ENCODE data around the gene ADGRV1.

DNA sequence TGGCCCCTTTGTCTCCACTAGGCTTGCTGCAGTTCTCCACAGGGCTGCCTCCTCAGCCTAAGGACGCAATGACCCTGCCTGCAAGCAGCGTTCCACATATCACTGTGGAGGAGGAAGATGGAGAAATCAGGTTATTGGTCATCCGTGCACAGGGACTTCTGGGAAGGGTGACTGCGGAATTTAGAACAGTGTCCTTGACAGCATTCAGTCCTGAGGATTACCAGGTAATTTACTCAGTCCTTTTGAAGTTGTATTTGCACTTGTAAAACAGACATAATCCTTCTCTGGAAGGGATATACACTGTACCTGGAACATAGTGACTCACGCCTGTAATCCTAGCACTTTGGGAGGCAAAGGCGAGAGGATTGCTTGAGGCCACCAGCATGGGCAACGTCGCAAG, 116.6 kb downstream of the ADGRV1 start:
- TF ChIP-seq, protein P1, sequence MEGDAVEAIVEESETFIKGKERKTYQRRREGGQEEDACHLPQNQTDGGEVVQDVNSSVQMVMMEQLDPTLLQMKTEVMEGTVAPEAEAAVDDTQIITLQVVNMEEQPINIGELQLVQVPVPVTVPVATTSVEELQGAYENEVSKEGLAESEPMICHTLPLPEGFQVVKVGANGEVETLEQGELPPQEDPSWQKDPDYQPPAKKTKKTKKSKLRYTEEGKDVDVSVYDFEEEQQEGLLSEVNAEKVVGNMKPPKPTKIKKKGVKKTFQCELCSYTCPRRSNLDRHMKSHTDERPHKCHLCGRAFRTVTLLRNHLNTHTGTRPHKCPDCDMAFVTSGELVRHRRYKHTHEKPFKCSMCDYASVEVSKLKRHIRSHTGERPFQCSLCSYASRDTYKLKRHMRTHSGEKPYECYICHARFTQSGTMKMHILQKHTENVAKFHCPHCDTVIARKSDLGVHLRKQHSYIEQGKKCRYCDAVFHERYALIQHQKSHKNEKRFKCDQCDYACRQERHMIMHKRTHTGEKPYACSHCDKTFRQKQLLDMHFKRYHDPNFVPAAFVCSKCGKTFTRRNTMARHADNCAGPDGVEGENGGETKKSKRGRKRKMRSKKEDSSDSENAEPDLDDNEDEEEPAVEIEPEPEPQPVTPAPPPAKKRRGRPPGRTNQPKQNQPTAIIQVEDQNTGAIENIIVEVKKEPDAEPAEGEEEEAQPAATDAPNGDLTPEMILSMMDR (IDR thresholded peaks at IDR 0.05; ENCODE audit: low read depth, low read length), result no peak
- TF ChIP-seq POLR2A (IDR thresholded peaks at IDR 0.05; ENCODE audit: extremely low read depth, insufficient read length), result no peak

All from NB4 (cell line).